GM12873 (cell line): Measurements from ENCODE around the gene PAMR1.

Experiments used
- CTCF ChIP-seq: IDR thresholded peaks from 2 replicates; pipeline ENCODE4 v1.5.1; 2012; ENCODE audit warnings: low read depth, mild to moderate bottlenecking, moderate library complexity, low read length, control low read depth; ENCODE audit not compliant: insufficient read depth; ENCODE audit errors: missing control alignments

PAMR1 gene

GRCh38 chr11:35559949-35560348, 34.5 kb upstream of the PAMR1 start:
- TF ChIP-seq CTCF: no peak

GRCh38 chr11:35558513-35558912, 33.1 kb upstream of the PAMR1 start:
- TF ChIP-seq CTCF: no peak

GRCh38 chr11:35555488-35555887, 30.1 kb upstream of the PAMR1 start:
- TF ChIP-seq CTCF: no peak

- peak; percentile 40 for TF ChIP-seq CTCF
Measured at GRCh38 chr11:35554491-35555437, 29.3 kb upstream of the PAMR1 start.

- TF ChIP-seq CTCF: no peak
Measured at GRCh38 chr11:35553831-35554230, 28.4 kb upstream of the PAMR1 start.

- no peak for TF ChIP-seq CTCF
Measured at GRCh38 chr11:35553021-35553420, 27.6 kb upstream of the PAMR1 start.

- TF ChIP-seq CTCF: no peak
Measured at GRCh38 chr11:35552616-35553015, 27.2 kb upstream of the PAMR1 start.
